OCI-LY3 (cell line): ENCODE results near the gene TACC2.

Source experiments
- CTCF ChIP-seq: fragments of 200-600, 300-600 bp; sonication (generic); IDR thresholded peaks from 2 replicates; pipeline ENCODE4 v1.5.1; 2014; ENCODE audit warnings: antibody characterized with exemption, low read length, low read depth
- EZH2phosphoT487 ChIP-seq: fragments of 200-600 bp; shearing (Covaris generic); IDR thresholded peaks from 2 replicates; pipeline ENCODE4 v1.6.1; 2018; ENCODE audit warnings: antibody characterized with exemption, mixed run types, low read depth

- TF ChIP-seq CTCF, result no peak
- no peak for TF ChIP-seq EZH2phosphoT487
Observed at GRCh38 chr10:122050811-122051210, 61.8 kb downstream of the TACC2 start.
